HG03280 (cell line): ENCODE results near the gene TMEM131.
"Not testable (repeated sequence)": the region's sequence is repeated elsewhere in the genome, so short reads cannot be mapped to it uniquely, and the experiment has no call there.

ENCODE experiments used
- ATAC-seq: cut with Tn5 transposase; IDR thresholded peaks from one replicate; pipeline ENCODE4 v1.9.1; 2021; ENCODE audit warnings: mild to moderate bottlenecking, moderate library complexity; ENCODE audit not compliant: unreplicated experiment

TMEM131 gene

GRCh38 chr2:97963079-97963406, 32.7 kb downstream of the TMEM131 start:
- ATAC-seq, result no peak

GRCh38 chr2:97961534-97961933, 34.2 kb downstream of the TMEM131 start:
- no peak for ATAC-seq

GRCh38 chr2:97958184-97958583, 37.6 kb downstream of the TMEM131 start:
- no peak for ATAC-seq

- no peak for ATAC-seq
These were observed 38.1 kb downstream of the TMEM131 start for GRCh38 chr2:97957432-97958183.

DNA sequence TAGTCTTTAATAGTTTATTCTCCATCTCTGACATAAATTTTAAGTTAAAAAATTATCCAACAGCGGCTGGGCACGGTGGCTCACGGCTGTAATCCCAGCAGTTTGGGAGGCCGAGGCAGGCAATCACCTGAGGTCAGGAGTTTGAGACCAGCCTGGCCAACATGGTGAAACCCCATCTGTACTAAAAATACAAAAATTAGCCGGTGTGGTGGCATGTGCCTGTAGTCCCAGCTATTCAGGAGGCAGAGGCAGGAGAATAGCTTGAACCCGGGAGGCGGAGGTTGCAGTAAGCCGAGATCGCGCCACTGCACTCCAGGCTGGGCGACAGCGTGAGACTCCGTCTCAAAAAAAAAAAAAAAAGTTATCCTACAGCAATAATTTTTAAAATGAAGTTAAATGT, 39.0 kb downstream of the TMEM131 start:
- not testable (repeated sequence) for ATAC-seq

GRCh38 chr2:97953853-97954252, 41.9 kb downstream of the TMEM131 start:
- ATAC-seq, result no peak

GRCh38 chr2:97952357-97952756, 43.4 kb downstream of the TMEM131 start:
- ATAC-seq, result no peak

DNA sequence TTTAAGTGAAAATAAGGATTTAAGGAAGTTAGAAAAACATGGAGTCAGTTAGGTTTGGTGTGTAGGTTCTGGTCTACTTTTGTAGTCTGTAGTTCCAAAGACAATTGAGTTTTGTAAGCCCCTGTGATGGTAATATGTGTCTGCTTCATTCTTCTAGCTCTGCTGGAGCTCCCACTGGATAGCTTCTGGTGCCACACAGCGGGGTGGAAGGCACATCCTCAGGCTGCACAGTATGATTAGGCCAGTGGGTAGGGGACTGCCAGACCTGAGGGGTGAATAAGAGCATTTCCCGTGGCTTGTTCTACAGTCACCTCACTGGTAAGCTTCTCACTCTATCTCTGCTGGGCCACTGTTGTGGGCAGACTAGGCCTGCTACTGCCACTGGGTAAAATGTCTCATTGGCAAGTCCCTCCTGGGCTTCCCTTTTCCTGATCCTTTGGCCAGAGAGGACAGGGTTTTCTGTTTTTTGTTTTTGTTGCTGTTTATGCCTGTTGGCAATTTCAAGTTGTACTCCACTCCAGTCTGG, 44.5 kb downstream of the TMEM131 start:
- ATAC-seq, result no peak

DNA sequence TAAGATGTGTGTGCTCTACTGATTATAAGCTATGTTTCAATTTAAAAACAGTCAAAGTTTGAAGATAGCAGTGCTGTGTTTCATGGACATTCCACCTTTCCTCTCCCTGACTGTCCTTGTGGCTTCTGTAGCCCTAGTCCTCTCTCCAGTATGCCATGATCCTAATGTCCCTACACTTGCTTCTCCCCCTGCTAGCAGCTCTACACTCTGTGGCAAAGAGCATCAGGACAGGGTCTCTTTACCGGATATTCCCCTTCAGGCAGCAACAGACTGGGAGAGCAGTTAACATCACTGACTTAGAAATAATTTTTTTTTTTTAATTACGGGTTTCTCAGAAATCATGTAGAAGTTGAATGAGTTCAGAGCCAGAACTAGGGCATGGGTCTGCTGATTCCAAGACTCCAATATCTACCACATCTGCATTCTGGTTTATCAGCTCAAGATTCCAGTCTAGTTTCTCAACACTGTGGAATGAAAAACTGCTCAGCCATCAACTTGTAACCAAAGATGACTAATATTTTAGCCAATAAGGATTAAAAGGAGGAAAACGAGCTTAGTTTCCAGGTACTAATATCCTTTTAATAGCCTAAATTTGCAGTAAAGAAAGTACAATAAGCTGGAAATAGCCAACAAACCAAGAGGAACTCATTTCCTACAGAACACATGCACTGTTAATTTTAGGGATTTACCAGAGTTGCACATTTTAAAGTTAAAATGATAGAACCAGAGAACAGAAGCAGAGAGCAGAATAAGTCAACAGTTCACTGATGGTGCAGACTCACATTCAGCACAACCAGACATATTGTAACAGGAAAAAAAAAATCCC, 45.2 kb downstream of the TMEM131 start:
- no peak for ATAC-seq

DNA sequence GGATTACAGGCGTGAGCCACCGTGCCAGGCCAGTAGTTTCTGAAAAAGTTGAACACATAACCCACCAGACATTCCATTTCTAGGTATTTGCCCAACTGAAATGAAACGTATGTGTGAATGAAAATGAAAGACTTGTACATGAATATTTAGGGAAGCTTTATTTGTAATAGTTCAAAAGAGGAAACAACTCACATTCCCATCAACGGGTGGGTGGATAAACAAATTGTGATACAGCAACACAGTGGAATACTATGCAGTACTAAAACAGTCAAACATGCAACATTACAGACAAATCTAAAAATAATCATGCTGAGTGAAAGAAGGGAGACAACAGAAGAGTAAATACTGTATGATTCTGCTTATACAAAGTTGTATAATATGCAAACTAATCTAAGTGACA, 46.8 kb downstream of the TMEM131 start:
- no peak for ATAC-seq

- ATAC-seq, result no peak
These were observed 50.0 kb downstream of the TMEM131 start for GRCh38 chr2:97945791-97946190.

DNA sequence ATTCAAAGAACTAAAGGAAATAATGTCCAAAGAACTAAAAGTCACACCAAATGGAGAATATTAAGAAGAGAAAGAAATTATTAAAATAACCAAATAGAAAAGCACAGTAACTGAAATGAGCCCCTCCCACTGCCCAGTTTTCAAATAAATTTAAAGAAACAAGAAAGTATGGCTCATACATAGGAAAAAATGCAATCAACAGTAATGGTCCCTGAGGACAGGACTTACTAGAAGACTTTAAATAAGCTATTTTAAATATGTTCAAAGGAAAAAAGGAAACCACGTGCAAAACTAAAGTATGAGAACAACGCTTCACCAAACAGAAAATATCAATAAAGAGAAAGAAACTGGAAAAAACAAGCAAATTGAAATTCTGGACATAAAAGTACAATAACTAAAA, 58.9 kb downstream of the TMEM131 start:
- no peak for ATAC-seq

- peak; percentile 50 for ATAC-seq
These were observed 59.5 kb downstream of the TMEM131 start for GRCh38 chr2:97936199-97936598.

- ATAC-seq, result no peak
These were observed 60.0 kb downstream of the TMEM131 start for GRCh38 chr2:97935719-97936161.

DNA sequence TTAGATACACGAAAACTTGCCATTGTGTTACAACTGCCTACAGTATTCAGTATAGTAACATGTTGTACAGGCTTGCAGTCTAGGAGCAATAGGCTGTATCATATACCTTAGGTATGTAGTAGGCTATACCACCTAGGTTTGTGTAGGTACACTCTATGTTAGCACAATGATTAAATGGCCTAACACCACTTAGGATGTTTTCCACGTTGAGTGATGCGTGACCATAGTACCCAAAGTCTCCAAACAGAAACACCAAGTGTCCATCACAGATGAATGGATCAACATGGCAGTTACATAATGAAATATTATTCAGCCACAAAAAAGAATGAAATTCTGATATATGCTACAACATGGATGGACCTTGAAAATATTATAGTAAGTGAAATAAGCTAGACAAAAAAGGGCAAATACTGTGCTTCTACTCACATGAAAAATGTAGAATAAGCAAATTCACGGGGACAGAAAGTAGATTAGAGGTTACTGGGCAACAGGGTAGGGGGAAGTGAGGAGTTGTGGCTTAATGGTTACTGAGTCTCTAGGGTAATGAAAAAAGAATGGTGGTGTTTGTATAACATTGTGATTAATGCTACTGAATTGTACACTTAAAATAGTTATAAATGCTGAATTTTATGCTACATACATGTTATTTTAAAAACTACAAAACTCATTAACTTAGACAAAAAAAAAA, 62.6 kb downstream of the TMEM131 start:
- ATAC-seq, result peak; percentile 61

- no peak for ATAC-seq
These were observed 63.9 kb downstream of the TMEM131 start for GRCh38 chr2:97931858-97932225.

DNA sequence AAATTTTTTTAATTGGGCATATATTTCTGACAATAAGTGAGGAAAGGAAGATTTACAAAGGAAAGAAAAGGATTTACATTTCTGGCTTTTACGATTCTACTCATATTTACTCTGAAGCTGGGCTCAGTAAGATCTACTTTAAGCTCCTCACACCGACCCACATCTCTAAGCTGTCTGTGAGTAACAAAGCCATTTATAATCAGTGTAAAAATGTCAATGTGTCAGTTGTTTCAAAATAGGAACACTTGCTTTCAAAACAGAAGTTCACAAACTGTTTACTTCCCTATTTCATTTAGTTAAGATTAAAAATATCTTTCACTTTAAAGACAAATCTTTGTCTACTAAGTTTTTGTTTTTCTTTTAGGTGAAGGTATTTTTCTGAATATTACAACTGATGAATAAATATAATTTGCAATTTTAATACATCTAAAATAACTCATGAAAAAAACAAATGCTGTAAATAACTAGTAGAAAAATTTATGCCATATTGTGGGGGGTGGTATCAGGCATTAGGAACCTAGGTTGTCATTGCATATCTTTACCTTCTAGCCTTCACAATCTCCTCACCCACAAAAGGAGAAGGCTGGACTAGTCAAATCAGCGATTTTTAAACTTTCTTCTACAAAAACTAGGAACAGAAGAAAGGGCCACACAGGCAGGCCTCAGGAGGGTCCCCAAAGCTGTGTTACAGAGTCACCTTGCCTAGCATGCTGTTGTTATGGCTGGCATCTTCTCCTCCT, 64.5 kb downstream of the TMEM131 start:
- peak; percentile 46 for ATAC-seq

GRCh38 chr2:97928591-97928990, 67.2 kb downstream of the TMEM131 start:
- ATAC-seq, result no peak

DNA sequence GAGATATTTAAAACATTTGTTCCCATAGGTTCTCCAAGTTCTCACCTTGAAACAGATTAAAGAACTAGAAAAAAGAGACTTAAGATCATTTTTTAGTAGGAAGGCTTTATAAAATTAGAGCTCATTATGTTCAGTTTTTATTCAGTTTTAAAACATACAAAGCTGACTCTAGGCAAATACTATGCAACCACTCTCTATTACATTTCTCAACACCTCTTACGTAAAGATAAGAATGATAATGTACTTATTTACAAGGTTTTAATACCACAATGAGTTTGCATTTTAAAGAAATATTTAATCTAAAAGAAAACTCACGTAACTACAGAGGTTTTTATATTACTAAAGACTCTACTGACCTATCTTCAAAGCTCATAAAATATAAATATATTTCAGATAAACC, 68.8 kb downstream of the TMEM131 start:
- ATAC-seq, result no peak

DNA sequence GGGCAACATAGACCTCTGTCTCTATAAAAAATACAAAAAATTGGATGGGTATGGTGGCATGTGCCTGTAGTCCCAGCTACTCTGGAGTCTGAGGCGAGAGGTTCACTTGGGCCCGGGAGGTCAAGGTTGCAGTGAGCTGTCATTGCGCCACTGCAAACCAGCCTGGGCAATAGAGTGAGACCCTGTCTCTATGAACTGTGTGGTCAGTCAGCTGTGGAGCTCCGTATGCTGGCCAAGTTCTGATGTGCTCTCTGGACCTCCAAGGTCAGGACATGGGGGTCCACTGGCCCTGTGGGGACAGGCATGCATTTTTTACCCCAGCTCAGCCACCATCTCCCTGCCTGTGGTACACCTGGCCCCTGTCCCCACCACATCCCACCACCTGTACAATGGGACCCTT, 71.6 kb downstream of the TMEM131 start:
- ATAC-seq, result no peak

DNA sequence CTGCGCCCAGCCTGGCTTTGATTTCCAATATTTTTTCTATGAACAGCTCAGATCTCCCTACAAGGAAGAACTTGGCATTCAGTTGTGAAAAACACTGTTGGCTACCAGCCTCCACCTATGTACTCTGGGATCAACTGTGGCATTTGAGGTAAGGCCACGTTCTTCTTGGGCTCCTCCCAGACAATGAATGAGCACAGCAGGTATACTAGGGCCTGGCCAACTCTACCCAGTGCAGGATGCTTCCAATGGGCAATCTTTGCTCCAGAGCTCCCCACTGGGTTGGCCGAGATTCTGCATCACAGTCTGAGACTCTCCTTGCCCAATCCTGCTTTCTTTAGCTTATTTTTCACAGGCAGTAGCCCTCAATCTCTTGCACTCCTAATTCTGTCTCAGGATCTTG, 75.9 kb downstream of the TMEM131 start:
- no peak for ATAC-seq
